ENCODE data around the gene NSUN2.

NSUN2 gene

DNA sequence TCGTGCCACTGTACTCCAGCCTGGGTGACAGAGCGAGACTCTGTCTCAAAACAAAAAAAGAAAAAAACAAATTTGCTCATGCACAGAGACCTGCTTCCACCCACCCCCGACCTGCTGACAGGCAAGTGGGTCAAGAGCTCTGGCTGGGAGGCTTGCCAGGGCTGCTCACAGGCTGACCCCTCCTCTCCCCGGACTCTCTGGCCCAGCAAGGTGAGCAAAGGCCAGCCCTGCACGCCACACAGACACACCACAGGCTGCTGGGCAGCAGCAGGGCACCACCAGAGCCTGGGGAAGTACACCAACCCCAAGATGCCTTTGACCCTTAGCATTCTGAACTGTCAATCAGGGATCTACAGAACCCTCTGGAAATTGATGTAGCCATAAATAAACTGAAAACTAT is 29.2 kb downstream of the NSUN2 start:
- H3K27me3 Mint-ChIP-seq = no peaks in the 10 kb centered on the region
- no peaks in the 10 kb centered on the region for H3K9me3 Mint-ChIP-seq
- no peak overlapping the region for H3K27ac Mint-ChIP-seq
- H3K4me3 Mint-ChIP-seq = no peak overlapping the region
- H3K4me1 Mint-ChIP-seq (ENCODE audit: low read depth) = no peaks in the 10 kb centered on the region
- H3K36me3 Mint-ChIP-seq (ENCODE audit: low read depth) = peaks cover 93% of the 10 kb centered on the region

DNA sequence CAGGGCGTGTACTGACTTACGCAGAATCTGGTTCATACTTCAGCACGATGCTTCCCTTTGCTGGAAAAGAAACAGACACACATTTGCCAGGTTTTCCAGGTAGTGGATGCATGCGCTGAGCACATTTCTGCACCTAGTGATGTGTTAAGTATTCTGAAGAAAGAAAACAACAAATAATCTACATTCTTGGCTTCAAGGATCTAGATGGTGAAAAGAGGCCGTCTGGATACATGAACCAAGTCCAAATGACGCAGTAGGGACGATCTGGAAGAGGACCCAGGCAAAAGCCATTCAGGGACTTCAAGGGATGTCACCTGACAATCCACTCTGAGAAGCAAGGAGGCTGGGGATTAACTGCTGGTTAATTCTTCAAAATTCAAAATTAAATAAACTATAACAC is 30.4 kb downstream of the NSUN2 start:
- Mint-ChIP-seq H3K4me3 (no peak overlapping the region), H3K9me3 (no peaks in the 10 kb centered on the region), H3K36me3 (ENCODE audit: low read depth) (peaks cover 95% of the 10 kb centered on the region), H3K27ac (no peak overlapping the region), H3K4me1 (ENCODE audit: low read depth) (no peaks in the 10 kb centered on the region), H3K27me3 (no peaks in the 10 kb centered on the region)

DNA sequence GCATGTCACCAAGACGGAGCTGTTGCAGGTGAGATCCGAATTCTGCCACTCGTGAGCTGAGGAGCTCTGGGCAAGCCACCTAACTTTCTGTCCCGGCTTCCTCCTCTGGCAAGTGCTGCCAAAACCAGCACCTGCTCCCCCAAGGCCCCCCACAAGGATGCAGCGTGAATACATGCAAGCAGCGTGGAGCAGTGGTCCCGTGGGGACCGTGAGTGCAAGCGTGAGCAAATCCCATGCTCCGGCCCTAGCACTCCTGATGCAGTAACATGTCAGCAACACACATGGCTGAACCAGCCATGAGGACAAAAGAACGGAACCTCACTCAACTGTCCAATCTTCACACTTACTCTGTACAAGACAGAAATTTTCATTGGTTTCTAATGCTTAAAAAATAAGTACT is 31.0 kb downstream of the NSUN2 start:
- no peak overlapping the region for H3K27ac Mint-ChIP-seq
- H3K27me3 Mint-ChIP-seq = no peaks in the 10 kb centered on the region
- no peaks in the 10 kb centered on the region for H3K9me3 Mint-ChIP-seq
- H3K36me3 Mint-ChIP-seq (ENCODE audit: low read depth) = peaks cover 95% of the 10 kb centered on the region
- H3K4me1 Mint-ChIP-seq (ENCODE audit: low read depth) = no peaks in the 10 kb centered on the region
- no peak overlapping the region for H3K4me3 Mint-ChIP-seq

DNA sequence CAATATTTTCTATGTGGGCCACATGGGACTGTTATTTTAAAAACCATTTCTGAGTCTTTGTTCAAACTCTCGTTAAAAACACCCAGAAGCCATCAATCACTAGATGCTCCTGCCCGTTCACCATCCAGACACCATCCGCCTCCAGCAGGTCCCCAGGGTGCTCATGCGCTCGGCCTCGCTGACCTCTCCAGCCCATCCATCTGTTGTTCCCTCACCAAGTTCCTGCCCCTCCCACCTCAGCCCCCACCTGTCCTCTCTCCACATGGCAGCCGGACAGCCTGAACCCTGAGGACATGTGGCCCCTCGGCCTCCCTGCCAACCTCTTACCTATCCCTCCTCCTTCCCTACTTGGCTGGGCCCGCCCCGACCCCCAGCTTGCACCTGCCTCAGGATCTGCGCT is 31.6 kb downstream of the NSUN2 start:
- Mint-ChIP-seq H3K9me3 (no peaks in the 10 kb centered on the region), H3K4me3 (no peak overlapping the region), H3K36me3 (ENCODE audit: low read depth) (peaks cover 95% of the 10 kb centered on the region), H3K27ac (no peak overlapping the region), H3K4me1 (ENCODE audit: low read depth) (no peaks in the 10 kb centered on the region), H3K27me3 (no peaks in the 10 kb centered on the region)

DNA sequence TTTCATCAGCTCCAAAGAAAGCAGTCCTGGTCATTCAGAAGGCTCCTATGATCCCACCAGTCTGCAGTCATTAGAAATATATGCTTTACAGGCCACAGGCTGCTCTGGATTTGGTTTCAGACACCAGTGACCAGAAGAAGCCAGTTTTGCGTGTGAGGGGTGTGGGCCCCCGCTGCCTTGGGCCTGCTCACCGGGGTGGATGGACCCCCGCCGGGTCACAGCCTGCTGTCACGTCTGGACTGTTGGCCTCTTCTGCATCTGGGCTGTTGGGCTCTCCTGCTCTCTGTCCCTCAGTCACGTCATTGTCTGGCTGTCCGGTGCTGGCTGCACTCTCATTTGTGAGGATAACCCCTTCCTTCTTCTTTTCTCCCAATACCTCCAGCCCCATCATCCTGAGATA is 33.1 kb downstream of the NSUN2 start:
- H3K27ac Mint-ChIP-seq = no peak overlapping the region
- no peaks in the 10 kb centered on the region for H3K27me3 Mint-ChIP-seq
- no peaks in the 10 kb centered on the region for H3K4me1 Mint-ChIP-seq (ENCODE audit: low read depth)
- peaks cover 89% of the 10 kb centered on the region for H3K36me3 Mint-ChIP-seq (ENCODE audit: low read depth)
- no peaks in the 10 kb centered on the region for H3K9me3 Mint-ChIP-seq
- no peak overlapping the region for H3K4me3 Mint-ChIP-seq

DNA sequence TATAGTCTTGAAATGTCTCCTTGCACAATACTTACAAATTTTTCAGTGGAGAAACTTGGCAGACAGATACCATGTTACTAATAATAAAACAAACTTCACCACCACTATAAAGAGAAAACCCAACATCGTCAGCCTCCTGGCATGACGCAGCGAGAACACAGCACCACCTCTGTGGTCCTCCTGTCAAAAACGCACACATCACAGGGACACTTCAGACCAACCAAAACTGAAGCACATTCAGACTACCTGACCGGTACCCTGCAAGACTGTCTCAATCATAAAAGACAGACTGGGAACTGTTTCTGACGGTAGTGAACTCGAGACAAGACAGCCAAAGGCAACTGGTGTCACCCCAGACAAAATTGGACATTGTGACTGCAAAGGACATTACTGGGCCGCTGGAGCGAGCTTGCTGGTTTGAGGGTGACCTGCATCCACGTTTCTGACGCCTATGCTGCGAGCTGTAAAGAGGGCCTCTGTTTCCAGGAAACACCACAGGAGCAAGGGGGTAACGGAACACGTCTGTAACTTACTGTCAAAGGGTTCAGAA is 34.4 kb downstream of the NSUN2 start:
- Mint-ChIP-seq H3K4me3 (no peak overlapping the region), H3K4me1 (ENCODE audit: low read depth) (no peaks in the 10 kb centered on the region), H3K27me3 (no peaks in the 10 kb centered on the region), H3K36me3 (ENCODE audit: low read depth) (peaks cover 77% of the 10 kb centered on the region), H3K27ac (no peak overlapping the region), H3K9me3 (no peaks in the 10 kb centered on the region)

DNA sequence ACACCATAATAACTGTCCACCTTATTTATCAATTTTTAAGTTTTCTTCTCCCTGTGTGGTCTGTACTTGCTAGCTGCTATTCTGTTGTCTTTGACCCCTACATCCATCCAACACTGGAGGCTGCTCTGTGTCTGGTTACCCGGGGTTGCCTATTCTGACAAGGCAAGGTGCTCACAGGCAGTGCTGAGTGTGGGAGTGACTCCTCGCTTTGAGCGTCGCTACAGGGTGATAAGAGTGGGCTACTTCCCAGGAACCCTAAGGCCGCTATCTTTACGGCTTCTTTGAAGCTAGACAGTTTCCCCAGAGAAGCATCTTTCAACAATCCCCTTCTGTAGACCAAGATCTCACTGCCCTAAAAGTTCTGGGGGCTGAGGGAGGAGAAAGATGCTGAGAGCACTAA is 35.3 kb downstream of the NSUN2 start:
- Mint-ChIP-seq H3K27ac (no peak overlapping the region), H3K36me3 (ENCODE audit: low read depth) (peaks cover 70% of the 10 kb centered on the region)

DNA sequence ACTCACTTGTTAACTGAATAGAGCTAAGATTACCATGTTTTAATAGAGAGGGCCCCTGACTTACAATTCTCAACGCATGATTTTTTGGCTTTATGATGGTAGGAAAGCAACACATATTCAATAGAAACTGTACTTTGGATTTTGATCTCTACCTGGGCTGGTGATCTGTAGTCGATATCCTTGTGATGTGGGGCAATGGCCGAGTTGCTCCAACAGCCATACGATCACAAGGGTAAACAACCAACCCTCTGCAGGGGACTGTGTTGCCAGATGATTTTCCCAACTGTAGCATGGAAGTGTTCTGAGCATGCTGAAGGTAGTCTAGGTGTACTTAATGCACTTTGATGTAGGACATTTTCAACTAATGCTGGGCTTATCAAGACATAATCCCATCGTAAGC is 36.5 kb downstream of the NSUN2 start:
- no peak overlapping the region for H3K27ac Mint-ChIP-seq
- H3K27me3 Mint-ChIP-seq = no peaks in the 10 kb centered on the region
- no peaks in the 10 kb centered on the region for H3K4me1 Mint-ChIP-seq (ENCODE audit: low read depth)
- H3K4me3 Mint-ChIP-seq = no peak overlapping the region
- H3K9me3 Mint-ChIP-seq = no peaks in the 10 kb centered on the region
- peaks cover 59% of the 10 kb centered on the region for H3K36me3 Mint-ChIP-seq (ENCODE audit: low read depth)

More for the DNA sequence above, 35.3 kb downstream of the NSUN2 start:
- Mint-ChIP-seq H3K9me3 (no peaks in the 10 kb centered on the region), H3K4me1 (ENCODE audit: low read depth) (no peaks in the 10 kb centered on the region), H3K27me3 (no peaks in the 10 kb centered on the region), H3K4me3 (no peak overlapping the region)

DNA sequence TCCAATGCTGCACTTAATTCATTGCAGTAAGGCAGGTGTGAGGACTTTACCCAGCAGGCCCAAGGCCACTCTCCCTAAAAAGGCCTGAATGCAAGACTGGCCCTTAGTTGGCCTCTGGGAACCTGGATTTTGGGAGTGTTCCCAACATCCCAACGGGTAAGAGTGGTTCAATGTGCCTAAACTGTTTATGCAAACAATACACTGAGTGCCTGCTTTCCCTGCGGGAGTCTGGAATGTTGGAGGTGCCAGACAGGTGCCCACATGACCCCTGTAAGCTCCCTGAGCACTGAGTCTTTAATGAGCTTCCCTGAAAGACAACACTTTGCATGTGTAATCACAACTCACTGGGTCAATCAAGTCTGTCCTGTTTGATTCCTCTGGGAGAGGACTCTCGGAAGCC is 37.4 kb downstream of the NSUN2 start:
- no peaks in the 10 kb centered on the region for H3K9me3 Mint-ChIP-seq
- H3K27me3 Mint-ChIP-seq = no peaks in the 10 kb centered on the region
- H3K27ac Mint-ChIP-seq = no peak overlapping the region
- H3K4me3 Mint-ChIP-seq = no peak overlapping the region
- no peaks in the 10 kb centered on the region for H3K4me1 Mint-ChIP-seq (ENCODE audit: low read depth)
- peaks cover 49% of the 10 kb centered on the region for H3K36me3 Mint-ChIP-seq (ENCODE audit: low read depth)

DNA sequence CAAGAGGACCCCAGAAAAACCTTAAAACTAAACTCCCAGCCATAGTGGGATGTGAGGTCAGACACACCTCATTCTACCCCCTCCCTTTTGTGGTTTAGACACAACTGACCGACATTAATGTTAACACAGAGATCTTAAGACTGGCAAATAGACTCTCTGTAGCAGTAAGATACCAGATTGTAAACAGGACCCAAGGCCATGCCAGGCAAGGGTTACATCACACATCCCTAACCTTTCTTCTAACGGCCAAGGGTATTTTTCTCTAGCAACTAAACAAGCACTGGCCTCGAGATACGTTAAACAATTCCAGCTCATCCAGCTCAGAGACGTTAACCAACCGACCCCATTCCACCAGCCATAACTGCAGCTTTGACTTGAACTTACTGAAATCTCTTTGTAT is 38.8 kb downstream of the NSUN2 start:
- H3K4me3 Mint-ChIP-seq = no peak overlapping the region
- no peaks in the 10 kb centered on the region for H3K9me3 Mint-ChIP-seq
- H3K36me3 Mint-ChIP-seq (ENCODE audit: low read depth) = peaks cover 35% of the 10 kb centered on the region
- H3K27me3 Mint-ChIP-seq = no peaks in the 10 kb centered on the region
- H3K27ac Mint-ChIP-seq = no peak overlapping the region
- H3K4me1 Mint-ChIP-seq (ENCODE audit: low read depth) = no peaks in the 10 kb centered on the region

DNA sequence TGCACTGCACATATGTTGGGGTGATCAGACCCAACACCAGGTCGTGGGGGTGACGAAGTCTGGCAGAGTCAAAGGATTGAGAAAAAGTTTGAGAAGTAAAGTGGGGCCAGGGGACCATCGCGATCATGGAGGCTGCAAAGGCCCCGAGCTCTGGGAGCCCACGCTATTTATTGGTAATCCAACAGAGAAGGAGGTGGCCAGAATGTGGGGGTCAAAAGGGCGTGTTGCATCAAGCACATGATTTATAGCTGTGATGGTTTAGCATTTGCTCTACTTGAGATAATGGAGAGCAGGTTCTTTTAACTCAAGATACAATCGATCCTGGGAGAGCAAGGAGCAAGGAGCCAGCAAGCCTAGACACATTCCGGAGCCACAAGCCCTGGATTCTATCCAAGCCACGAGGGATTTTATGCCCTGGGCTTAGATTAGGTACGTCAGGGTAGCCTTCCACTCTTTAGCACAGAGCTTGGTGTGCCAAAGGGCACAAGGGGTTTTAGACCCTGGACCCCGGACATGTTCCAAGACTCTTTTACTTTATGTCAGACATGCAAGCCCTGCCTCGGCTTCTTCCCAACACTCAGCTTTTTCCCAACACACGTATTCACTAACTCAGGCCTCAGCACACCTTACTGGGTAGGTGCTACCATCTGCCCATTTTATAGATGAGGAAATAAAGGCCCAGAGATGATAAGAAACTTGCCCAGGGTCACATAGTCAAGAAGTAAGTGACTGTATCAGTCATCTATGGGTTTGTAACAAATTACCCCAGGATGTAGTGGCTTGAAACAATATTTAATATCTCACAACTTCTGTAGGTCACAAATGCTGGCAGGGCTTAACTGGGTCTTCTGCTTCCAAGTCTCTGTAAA is 39.5 kb downstream of the NSUN2 start:
- no peaks in the 10 kb centered on the region for H3K4me1 Mint-ChIP-seq (ENCODE audit: low read depth)
- H3K27me3 Mint-ChIP-seq = no peaks in the 10 kb centered on the region
- no peak overlapping the region for H3K4me3 Mint-ChIP-seq
- no peak overlapping the region for H3K27ac Mint-ChIP-seq
- no peaks in the 10 kb centered on the region for H3K9me3 Mint-ChIP-seq
- peaks cover 29% of the 10 kb centered on the region for H3K36me3 Mint-ChIP-seq (ENCODE audit: low read depth)

DNA sequence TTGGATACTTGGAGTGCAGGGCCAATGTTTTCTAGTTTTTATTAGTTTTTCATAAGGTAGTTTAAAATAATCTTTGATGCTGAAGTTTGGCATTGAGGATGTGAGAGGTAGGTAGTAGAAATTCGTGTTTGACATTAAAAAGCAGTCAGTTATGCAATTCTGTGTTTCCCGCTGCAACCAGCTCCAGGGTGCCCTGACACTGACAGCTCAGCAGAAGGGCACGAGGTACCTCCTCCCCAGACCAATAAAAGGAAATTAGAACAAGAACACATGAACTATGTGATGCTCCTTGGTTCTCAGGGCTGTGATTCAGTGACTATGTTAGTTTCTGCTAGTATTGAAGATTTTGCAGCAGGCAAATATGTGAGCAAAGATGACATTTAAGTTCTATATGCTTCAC is 40.2 kb downstream of the NSUN2 start:
- Mint-ChIP-seq H3K9me3 (no peaks in the 10 kb centered on the region), H3K27ac (no peak overlapping the region), H3K4me3 (no peak overlapping the region), H3K36me3 (ENCODE audit: low read depth) (peaks cover 21% of the 10 kb centered on the region), H3K27me3 (no peaks in the 10 kb centered on the region), H3K4me1 (ENCODE audit: low read depth) (no peaks in the 10 kb centered on the region)

DNA sequence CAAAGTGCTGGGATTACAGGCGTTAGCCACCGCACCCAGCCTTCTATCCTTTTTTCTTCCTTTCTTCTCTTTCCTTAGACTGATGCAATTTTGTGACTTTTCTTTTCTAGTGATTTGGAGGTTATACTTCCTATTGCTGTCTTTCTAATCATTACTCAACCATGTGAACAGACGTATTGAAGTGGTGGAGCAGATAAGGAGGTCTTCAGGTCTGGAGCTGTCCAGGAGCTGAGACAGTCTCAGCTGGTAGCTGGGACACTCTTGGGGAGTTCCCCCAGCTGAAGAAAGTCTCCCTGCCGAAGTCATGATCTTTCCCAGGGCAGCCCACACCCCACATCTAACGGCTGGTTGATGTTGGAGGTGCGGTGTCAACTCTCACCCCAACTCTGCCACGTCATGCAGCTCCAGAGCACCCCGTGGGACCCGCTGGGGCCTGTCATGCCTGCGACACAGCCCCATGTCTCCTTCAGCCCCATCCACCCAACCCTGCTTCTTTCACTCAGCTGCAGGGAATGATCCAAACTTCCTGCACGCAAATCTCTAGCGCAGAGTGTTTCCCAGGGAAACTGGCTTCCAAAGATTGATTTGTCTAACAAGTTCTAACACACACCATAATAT is 41.1 kb downstream of the NSUN2 start:
- Mint-ChIP-seq H3K36me3 (ENCODE audit: low read depth) (peaks cover 13% of the 10 kb centered on the region), H3K27ac (no peak overlapping the region)

DNA sequence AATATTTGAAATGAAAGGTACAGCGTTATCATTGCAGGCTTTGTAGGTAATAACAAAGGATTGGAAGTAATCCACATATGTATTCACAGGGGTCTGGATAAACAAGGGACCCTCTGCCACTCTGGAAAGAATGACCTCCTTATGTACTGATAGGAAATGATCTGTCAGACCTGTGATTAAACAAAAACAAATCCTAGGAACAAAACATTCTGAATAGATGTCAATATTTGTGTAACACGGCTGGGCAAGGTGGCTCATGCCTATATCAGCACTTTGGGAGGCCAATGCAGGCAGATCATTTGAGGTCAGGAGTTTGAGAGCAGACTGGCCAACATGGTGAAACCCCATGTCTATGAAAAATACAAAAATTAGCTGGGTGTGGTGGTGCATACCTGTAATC is 42.3 kb downstream of the NSUN2 start:
- no peak overlapping the region for H3K4me3 Mint-ChIP-seq
- no peaks in the 10 kb centered on the region for H3K9me3 Mint-ChIP-seq
- H3K4me1 Mint-ChIP-seq (ENCODE audit: low read depth) = no peaks in the 10 kb centered on the region
- H3K27me3 Mint-ChIP-seq = peaks cover 6% of the 10 kb centered on the region
- H3K27ac Mint-ChIP-seq = no peak overlapping the region
- peaks cover under 1% of the 10 kb centered on the region for H3K36me3 Mint-ChIP-seq (ENCODE audit: low read depth)

More for the DNA sequence above, 41.1 kb downstream of the NSUN2 start:
- H3K4me1 Mint-ChIP-seq (ENCODE audit: low read depth) = no peaks in the 10 kb centered on the region
- no peaks in the 10 kb centered on the region for H3K27me3 Mint-ChIP-seq
- H3K4me3 Mint-ChIP-seq = no peak overlapping the region
- no peaks in the 10 kb centered on the region for H3K9me3 Mint-ChIP-seq

DNA sequence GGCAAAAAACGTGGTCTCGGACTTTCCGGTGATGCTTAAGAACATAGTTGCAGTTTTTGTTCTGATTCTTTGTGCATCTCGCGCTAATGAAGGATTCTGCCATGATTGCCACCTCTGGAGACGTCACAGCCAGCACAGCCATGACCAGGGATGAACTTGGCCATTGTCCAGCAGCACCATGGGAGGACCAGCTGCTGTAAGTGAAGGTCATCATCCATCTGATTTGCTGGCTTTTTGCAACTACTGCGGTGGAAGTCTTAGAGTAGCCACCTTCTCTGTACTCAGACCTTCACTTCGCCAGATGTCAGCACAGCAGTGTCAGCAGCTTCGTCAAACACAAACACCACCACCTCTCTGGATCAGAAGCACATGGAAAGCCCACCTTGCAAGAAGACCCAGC is 45.7 kb downstream of the NSUN2 start:
- Mint-ChIP-seq H3K4me3 (no peak overlapping the region), H3K27me3 (peaks cover 29% of the 10 kb centered on the region), H3K36me3 (ENCODE audit: low read depth) (no peaks in the 10 kb centered on the region), H3K27ac (no peak overlapping the region), H3K4me1 (ENCODE audit: low read depth) (peaks cover 3% of the 10 kb centered on the region), H3K9me3 (no peaks in the 10 kb centered on the region)
